Fibroblast of lung (primary cell): ENCODE measurements around the gene CMTM4.

Experiments used
- EZH2 ChIP-seq: IDR thresholded peaks from 2 replicates; pipeline ENCODE4 v1.5.1; 2012; ENCODE audit warnings: low read length, control low read depth, mild to moderate bottlenecking; ENCODE audit errors: missing control alignments
- TF ChIP-seq, protein P1 (sequence below), 2 donors: IDR thresholded peaks in 1 of 2; conservative IDR thresholded peaks in 1 of 2; 1 replicate in 1 of 2; 2 replicates in 1 of 2; pipeline ENCODE4 v1.5.1; 2011 to 2012; ENCODE audit warnings: low read length in 2 of 2, control low read depth in 1 of 2, inconsistent platforms in 1 of 2, low read depth in 1 of 2, mild to moderate bottlenecking in 1 of 2

DNA sequence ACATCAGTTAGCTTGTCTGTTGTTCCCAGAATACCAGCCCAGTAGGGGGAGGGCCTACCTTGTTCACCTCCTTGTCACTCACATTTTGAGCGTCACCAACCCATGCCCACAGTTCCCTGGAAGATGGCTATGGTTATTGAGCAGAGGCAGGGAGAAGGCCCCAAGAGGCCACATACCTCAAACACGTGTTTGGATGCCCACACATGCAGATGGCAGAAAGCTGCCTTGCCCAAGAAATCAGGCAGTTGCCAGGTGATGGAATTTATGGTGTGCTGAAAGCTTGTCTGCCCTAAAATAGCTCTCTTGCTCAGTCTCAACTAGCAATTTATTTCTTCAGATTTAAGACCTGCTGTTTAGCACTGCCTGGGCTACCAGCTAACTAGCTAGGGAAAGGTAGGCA is 16.5 kb upstream of the CMTM4 start:
- no peak for TF ChIP-seq EZH2
- TF ChIP-seq, protein P1, sequence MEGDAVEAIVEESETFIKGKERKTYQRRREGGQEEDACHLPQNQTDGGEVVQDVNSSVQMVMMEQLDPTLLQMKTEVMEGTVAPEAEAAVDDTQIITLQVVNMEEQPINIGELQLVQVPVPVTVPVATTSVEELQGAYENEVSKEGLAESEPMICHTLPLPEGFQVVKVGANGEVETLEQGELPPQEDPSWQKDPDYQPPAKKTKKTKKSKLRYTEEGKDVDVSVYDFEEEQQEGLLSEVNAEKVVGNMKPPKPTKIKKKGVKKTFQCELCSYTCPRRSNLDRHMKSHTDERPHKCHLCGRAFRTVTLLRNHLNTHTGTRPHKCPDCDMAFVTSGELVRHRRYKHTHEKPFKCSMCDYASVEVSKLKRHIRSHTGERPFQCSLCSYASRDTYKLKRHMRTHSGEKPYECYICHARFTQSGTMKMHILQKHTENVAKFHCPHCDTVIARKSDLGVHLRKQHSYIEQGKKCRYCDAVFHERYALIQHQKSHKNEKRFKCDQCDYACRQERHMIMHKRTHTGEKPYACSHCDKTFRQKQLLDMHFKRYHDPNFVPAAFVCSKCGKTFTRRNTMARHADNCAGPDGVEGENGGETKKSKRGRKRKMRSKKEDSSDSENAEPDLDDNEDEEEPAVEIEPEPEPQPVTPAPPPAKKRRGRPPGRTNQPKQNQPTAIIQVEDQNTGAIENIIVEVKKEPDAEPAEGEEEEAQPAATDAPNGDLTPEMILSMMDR (conservative IDR thresholded peaks at IDR 0.05 in 1 of 2, IDR thresholded peaks at IDR 0.05 in 1 of 2; ENCODE audit: low read depth in 1 of 2, low read length in 2 of 2), result no peak
